Breast epithelium (tissue), 4 donors: Measurements from ENCODE around the gene KIAA0232. TPM values are rescaled to one million over a fixed set of nuclear protein-coding genes. Genes with fewer than 3 reads are reported as not detected.

Source experiments
- DNase-seq, 2 donors: peaks; one replicate each; pipeline ENCODE4 v3.0.0-alpha.2; 2019; ENCODE audit warnings: low spot score in 2 of 2
- H3K27ac ChIP-seq, 2 donors: fragments of 200-600 bp; sonication (generic) in 1 of 2; one replicate each; pipeline ENCODE4 v1.5.1; 2016 to 2019; ENCODE audit warnings: mild to moderate bottlenecking in 1 of 2
- H3K27me3 ChIP-seq, 2 donors: fragments of 200-600 bp; sonication (generic) in 1 of 2; one replicate each; pipeline versions ENCODE4 v1.5.1 to v1.6.0; 2017 to 2019; ENCODE audit warnings: control low read depth in 1 of 2, mild to moderate bottlenecking in 1 of 2
- H3K36me3 ChIP-seq: fragments of 200-600 bp; one replicate; pipeline ENCODE4 v1.5.1; 2019
- H3K4me1 ChIP-seq, 2 donors: fragments of 200-600 bp; sonication (generic); one replicate each; pipeline ENCODE4 v1.5.1; 2016 to 2019; ENCODE audit warnings: control low read depth in 1 of 2
- H3K4me3 ChIP-seq, 3 donors: fragments of 200-600 bp; sonication (generic); 1 replicate in 2 of 3; 2 replicates in 1 of 3; pipeline ENCODE4 v1.5.1; 2016 to 2019; ENCODE audit warnings: mild to moderate bottlenecking in 3 of 3, moderate library complexity in 2 of 3
- H3K9me3 ChIP-seq, 2 donors: fragments of 200-600 bp; sonication (generic) in 1 of 2; one replicate each; pipeline ENCODE4 v1.5.1; 2016 to 2019; ENCODE audit warnings: control low read depth in 1 of 2
- POLR2A ChIP-seq: fragments of 450-650 bp; IDR thresholded peaks from one replicate; pipeline ENCODE4 v1.6.1; 2016; ENCODE audit warnings: antibody characterized with exemption, mild to moderate bottlenecking, moderate library complexity
- POLR2AphosphoS5 ChIP-seq, 3 donors: sonication (generic); formaldehyde crosslinking; IDR thresholded peaks; one replicate each; pipeline ENCODE4 v1.6.1; 2017; ENCODE audit warnings: antibody characterized with exemption in 3 of 3
- intact Hi-C: fragments of 100-400 bp; cut with DNase I; formaldehyde crosslinking; loops from one replicate; pipeline ENCODE4 v1.15.1; 2023; ENCODE audit warnings: low total_unique reads
- total RNA-seq, 3 donors: library from RNA; depleted of rRNA; stranded (reverse); fragments of >200 nt; gene quantifications; one replicate each; pipeline ENCODE4 v1.1.0, GENCODE V29; 2016
- TF ChIP-seq, protein P1 (sequence below), 3 donors: fragments of 450-650 bp; IDR thresholded peaks; one replicate each; pipeline ENCODE4 v1.5.1; 2016 to 2017; ENCODE audit warnings: antibody characterized with exemption in 3 of 3, mild to moderate bottlenecking in 3 of 3, moderate library complexity in 3 of 3

The KIAA0232 gene
- total RNA-seq, 3 donors from 2014 or later: 31.5 to 40.8 (median 31.7) TPM

DNA sequence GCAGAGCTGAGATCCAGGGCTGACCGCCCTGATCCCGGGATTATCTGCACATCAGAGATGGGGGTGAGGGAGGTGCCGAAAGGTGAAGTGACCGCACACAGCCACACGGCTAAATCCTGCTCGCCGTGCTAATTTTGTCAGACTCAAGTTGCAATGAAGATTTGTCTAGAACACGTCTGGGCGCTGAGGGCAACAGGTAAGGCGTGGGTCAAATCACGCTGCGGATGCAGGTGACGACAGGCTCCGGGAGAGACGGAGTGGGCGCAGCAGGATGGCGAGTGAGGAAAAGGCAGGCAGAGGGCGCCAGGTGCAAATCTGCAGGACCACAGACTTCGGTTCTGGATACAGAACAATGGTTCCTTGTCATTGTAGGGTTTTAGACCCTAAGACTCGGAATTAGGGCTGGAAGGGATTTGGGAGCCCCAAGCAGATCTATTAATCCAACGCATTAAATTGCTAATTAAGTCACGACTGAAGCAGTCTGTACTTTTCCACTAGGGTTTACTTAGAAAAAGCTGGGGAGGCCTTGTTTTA is 125.2 kb downstream of the KIAA0232 start:
- intact Hi-C loops: no loop called here
- H3K4me3 ChIP-seq: peak overlapping the region in 2 of 3 donors; percentile 13 to 33
- no peaks in the 10 kb centered on the region for H3K36me3 ChIP-seq
- TF ChIP-seq, protein P1, sequence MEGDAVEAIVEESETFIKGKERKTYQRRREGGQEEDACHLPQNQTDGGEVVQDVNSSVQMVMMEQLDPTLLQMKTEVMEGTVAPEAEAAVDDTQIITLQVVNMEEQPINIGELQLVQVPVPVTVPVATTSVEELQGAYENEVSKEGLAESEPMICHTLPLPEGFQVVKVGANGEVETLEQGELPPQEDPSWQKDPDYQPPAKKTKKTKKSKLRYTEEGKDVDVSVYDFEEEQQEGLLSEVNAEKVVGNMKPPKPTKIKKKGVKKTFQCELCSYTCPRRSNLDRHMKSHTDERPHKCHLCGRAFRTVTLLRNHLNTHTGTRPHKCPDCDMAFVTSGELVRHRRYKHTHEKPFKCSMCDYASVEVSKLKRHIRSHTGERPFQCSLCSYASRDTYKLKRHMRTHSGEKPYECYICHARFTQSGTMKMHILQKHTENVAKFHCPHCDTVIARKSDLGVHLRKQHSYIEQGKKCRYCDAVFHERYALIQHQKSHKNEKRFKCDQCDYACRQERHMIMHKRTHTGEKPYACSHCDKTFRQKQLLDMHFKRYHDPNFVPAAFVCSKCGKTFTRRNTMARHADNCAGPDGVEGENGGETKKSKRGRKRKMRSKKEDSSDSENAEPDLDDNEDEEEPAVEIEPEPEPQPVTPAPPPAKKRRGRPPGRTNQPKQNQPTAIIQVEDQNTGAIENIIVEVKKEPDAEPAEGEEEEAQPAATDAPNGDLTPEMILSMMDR (IDR thresholded peaks at IDR 0.05): peak in 2 of 3 donors; percentile 36 to 37
- TF ChIP-seq POLR2AphosphoS5 (IDR thresholded peaks at IDR 0.05) (no peak), POLR2A (no peak)
- H3K4me1 ChIP-seq: no peaks in the 10 kb centered on the region
- H3K9me3 ChIP-seq: no peaks in the 10 kb centered on the region
- DNase-seq: no peak
- H3K27ac ChIP-seq: no peak overlapping the region
- no peaks in the 10 kb centered on the region for H3K27me3 ChIP-seq

DNA sequence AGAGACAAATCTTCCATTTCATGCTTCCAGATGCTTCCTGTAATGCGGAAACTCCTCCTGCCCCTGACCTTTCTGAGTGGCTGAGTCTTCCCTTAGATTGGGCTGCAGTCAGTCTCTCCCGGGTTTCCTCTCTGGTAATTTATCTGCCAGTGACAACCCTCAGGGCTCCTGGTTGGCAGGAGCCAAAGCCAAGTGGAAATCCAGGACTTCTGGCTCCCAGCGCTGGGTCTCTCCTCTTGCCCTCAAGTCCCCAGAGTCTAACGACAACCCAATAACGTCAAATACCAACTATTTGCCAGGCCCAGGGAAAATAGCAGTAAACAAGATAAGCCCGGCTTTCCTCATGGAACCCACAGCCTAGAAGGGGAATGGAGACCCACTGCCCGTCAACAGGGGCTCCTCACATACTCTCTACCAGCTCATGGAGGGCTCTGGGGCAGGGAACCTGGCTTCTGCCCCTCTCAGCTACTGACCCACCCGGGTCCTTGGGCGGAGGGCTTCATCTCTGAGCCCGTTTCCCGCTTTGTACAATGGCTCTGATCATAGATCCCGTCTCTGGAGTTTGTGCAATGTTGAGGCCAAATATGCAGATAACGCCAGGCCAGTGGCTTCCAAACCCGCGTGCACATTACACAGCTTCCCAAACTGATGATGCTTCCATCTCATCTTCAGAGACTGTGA is 126.0 kb downstream of the KIAA0232 start:
- Histone ChIP-seq H3K4me3 (peak overlapping the region; percentile 76 to 92 (median 88)), H3K4me1 (no peaks in the 10 kb centered on the region), H3K27me3 (no peaks in the 10 kb centered on the region), H3K27ac (peak overlapping the region; percentile 98), H3K9me3 (no peaks in the 10 kb centered on the region), H3K36me3 (no peaks in the 10 kb centered on the region)
- TF ChIP-seq POLR2A (no peak), POLR2AphosphoS5 (IDR thresholded peaks at IDR 0.05) (no peak)
- TF ChIP-seq, protein P1 (IDR thresholded peaks at IDR 0.05): no peak
- intact Hi-C loops: no loop called here
- DNase-seq: no peak

DNA sequence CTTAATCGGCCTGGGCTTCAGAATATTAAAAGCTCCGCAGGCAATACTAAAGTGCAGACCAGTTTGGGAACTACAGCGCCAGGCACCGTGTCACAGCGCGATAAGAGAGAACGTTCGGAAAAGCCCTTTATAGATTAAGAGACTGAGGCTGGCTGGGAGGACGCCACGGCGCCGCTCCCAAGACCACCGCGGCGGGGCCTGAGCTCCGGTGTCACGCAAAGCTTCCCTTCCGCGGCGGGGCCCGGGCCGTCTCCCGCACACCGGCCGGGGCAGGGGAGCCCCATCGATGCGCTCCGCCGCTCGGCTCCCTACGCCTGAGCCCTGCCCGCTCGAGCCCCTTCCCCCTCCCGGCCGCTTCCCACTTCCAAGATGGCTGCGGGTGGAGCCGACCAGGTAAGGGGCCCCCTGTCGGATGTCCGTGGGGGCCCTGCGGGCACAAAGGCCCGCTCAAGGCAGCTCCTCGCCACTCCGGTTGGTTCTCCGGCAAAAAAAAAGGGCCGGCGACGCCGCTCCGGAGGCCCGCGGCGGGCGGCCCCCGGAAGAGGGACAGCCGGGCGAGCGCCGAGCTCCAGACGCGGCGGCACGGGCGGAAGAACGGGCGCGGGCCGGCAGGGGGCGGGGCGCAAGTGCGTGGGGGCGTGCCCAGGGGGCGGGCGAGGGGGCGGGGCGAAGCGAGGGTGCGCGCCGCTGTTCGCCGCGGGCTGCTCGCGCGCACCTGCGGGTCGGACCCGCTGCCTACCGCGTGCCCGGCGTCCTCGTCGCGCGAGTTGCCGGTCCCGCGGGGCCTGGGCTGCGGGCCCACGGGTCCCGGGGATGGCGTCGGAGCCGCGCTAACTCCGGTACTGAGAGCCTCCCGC is 126.8 kb downstream of the KIAA0232 start, which contains the start of gene TBC1D14:
TSS of gene TBC1D14 (plus strand) at position 714 of the 857 bp plus-strand sequence. CDS start 13,564 bp downstream, outside the sequence.
- intact Hi-C loops: no loop called here
- Histone ChIP-seq H3K27ac (peak within 1 kb of the TSS; percentile 98), H3K4me3 (peak within 1 kb of the TSS; percentile 76 to 92 (median 88)), H3K9me3 (no peaks in the 10 kb centered on the region), H3K36me3 (no peaks in the 10 kb centered on the region), H3K27me3 (no peaks in the 10 kb centered on the region), H3K4me1 (no peaks in the 10 kb centered on the region)
- peak; percentile 80 to 87 for DNase-seq
- TF ChIP-seq, protein P1 (IDR thresholded peaks at IDR 0.05): peak in 1 of 3 donors; percentile 36
- TF ChIP-seq POLR2AphosphoS5 (IDR thresholded peaks at IDR 0.05) (peak; percentile 31 to 45 (median 31)), POLR2A (no peak)

DNA sequence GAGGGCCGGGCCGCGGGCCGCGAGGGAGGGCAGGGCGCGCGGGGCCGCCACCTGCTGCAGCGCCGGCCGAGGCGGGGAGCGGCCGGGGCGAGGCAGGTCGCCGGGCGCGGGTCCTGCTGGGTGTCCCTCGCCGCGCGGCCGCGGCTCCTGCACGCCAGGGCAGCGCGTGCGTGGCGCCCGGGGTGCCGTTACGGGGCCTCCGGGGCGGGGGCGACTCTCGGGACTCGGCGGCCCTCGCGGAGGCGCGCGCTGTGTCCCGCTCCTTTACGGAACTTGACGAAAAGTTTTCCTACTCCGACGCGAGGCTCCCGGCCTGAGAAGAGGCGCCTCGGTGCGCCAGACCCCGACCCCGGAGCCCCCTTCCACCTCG is 127.4 kb downstream of the KIAA0232 start:
- no peaks in the 10 kb centered on the region for H3K36me3 ChIP-seq
- H3K4me3 ChIP-seq: peak overlapping the region; percentile 76 to 92 (median 88)
- TF ChIP-seq, protein P1 (IDR thresholded peaks at IDR 0.05): no peak
- TF ChIP-seq POLR2AphosphoS5 (IDR thresholded peaks at IDR 0.05) (no peak), POLR2A (no peak)
- no peaks in the 10 kb centered on the region for H3K9me3 ChIP-seq
- no peak for DNase-seq
- intact Hi-C loops: no loop called here
- H3K27me3 ChIP-seq: no peaks in the 10 kb centered on the region
- H3K4me1 ChIP-seq: no peaks in the 10 kb centered on the region
- peak overlapping the region; percentile 42 to 98 for H3K27ac ChIP-seq
